Stimulated activated memory B cell treated with anti-CD40 and anti-IgM and Interleukin-4, amounts not matched to agents 10 μg/mL and 1 μg/mL and 100 μg/mL, for 72 hours (primary cell): ENCODE data around the gene PSME3IP1.

Experiments
- ATAC-seq: fragments of 150-1000 bp; cut with Tn5 transposase; 2 replicates; pipeline ENCODE4 v1.10.0; 2021
- H3K27ac Mint-ChIP-seq: one replicate; pipeline ENCODE4 v1.8.0; 2022; ENCODE audit warnings: mild to moderate bottlenecking, mixed read lengths
- H3K27me3 Mint-ChIP-seq: one replicate; pipeline ENCODE4 v1.8.0; 2022; ENCODE audit warnings: mixed read lengths
- H3K36me3 Mint-ChIP-seq: one replicate; pipeline ENCODE4 v1.8.0; 2022; ENCODE audit warnings: mixed read lengths
- H3K4me1 Mint-ChIP-seq: one replicate; pipeline ENCODE4 v1.8.0; 2022; ENCODE audit warnings: mixed read lengths
- H3K4me3 Mint-ChIP-seq: one replicate; pipeline ENCODE4 v1.8.0; 2022; ENCODE audit warnings: mild to moderate bottlenecking, moderate library complexity, mixed read lengths
- H3K9me3 Mint-ChIP-seq: one replicate; pipeline ENCODE4 v1.8.0; 2022; ENCODE audit warnings: mixed read lengths

The PSME3IP1 gene

DNA sequence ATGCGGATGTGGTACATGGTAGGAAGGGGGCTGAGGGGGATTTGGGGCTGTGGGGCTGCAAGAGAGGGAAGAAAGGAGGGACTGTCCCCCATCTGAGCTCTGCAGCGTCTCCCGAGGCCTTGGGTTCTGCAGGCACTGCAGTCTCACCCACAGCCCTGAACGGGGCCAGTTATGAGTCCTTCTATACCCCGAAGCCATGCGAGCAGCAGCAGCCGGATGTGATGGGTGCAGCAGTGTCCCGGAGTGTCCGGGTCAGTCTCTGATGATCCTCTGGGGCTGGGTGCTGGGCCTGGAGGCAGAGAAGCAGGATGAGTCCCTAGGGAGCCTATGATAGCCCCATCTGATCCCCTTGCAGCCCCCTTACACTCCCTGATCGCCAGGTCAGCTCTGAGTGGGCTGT is 52.0 kb downstream of the PSME3IP1 start:
- Mint-ChIP-seq H3K27me3 (no peaks in the 10 kb centered on the region), H3K4me3 (no peak overlapping the region), H3K27ac (peak overlapping the region; percentile 91), H3K36me3 (peaks cover 7% of the 10 kb centered on the region), H3K9me3 (no peaks in the 10 kb centered on the region), H3K4me1 (peaks cover 46% of the 10 kb centered on the region)
- no peak for ATAC-seq

DNA sequence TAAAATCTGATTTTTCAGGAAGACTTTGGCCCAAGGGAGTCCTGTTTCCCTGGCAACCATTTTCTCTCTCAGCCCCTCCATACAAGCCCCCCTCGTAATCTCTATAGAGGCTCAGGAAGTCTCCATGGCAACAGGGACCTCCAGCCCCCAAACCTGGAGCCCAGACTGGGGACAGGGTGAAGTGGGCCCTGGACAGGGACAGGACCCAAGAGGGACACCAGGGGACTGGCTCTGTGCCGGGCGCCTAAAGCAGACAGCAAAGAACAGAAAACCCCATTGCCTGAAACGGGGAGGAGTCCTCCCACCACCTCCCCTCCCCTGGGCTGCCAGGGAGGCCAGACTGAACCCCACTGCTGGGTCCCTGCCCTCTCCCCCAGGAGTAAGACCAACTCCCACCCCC is 52.8 kb downstream of the PSME3IP1 start:
- H3K9me3 Mint-ChIP-seq = no peaks in the 10 kb centered on the region
- H3K27ac Mint-ChIP-seq = peak overlapping the region; percentile 91
- ATAC-seq = peak; percentile 6
- peaks cover 45% of the 10 kb centered on the region for H3K4me1 Mint-ChIP-seq
- no peaks in the 10 kb centered on the region for H3K27me3 Mint-ChIP-seq
- no peak overlapping the region for H3K4me3 Mint-ChIP-seq
- H3K36me3 Mint-ChIP-seq = peaks cover 2% of the 10 kb centered on the region

DNA sequence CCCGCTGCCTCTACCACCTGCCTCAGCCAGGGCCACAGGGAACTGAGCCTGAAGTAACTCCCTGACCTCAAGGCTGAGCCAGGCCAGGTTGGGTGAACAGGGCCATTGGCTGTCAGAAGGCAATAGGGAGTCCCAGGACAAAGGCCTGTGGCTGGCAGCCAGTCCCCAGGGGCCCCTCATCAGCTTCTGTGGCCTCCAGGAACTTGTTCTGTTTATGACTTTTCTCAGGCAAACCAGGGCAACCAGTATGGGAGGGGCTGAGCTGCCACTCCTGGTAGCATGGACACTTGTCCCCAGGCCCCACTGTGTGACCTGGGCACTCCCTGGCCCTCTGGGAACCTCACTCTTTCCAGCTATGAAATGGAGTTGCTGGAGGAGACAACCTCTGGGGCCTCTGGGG is 53.4 kb downstream of the PSME3IP1 start:
- H3K36me3 Mint-ChIP-seq = no peaks in the 10 kb centered on the region
- H3K27ac Mint-ChIP-seq = peak overlapping the region; percentile 91
- H3K9me3 Mint-ChIP-seq = no peaks in the 10 kb centered on the region
- H3K4me1 Mint-ChIP-seq = peaks cover 42% of the 10 kb centered on the region
- H3K4me3 Mint-ChIP-seq = no peak overlapping the region
- peak; percentile 17 for ATAC-seq
- no peaks in the 10 kb centered on the region for H3K27me3 Mint-ChIP-seq

DNA sequence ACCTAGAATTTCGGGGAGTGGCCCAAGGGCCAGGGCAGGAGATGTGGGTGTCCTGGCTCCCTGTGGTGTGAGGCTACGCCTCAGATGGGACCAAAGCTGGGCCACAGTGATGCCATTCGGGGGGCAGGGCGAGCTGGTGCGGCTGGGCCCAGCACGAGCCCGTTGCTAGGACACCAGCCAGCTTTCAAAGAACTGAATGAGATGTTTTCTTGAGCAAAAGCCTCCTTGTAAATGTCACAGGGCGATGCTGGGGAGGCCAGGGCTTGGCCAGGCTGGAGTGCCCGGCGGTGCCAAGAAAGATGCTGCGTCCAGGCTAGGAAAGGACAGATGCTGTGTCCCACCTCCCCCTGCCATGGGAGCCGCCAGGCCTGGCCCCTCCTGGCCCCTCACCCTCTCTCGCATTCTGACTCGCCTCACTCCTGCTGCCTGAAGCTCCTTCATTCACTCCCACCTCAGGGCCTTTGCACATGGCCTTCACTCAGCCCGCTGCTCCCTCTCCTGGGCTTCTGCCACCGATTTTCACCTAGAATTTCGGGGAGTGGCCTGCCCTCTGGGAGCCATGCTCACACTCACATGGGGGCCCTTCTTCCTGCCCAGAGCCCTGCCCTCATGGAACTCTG is 54.4 kb downstream of the PSME3IP1 start:
- Mint-ChIP-seq H3K27me3 (no peaks in the 10 kb centered on the region), H3K9me3 (no peaks in the 10 kb centered on the region), H3K27ac (no peak overlapping the region), H3K36me3 (peaks cover 3% of the 10 kb centered on the region), H3K4me3 (no peak overlapping the region), H3K4me1 (peaks cover 47% of the 10 kb centered on the region)
- ATAC-seq = no peak

DNA sequence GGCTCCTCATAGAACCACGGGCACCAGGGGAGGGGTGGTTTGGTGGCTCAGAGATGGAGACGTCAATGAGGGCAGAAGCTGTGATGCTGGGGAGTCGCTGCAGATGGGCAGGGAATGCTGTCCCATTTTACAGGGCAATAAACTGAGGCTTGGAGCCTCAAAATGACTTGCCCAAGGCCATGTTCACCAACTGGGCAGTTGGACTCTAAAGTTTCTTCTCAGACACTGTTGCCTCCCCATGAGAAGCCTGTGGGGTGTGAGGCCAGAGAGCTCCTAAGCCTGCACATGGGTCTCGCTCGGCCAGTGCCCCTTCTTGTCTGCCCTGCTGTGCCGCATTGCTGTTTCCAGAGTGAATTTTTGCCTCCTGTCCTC is 54.9 kb downstream of the PSME3IP1 start:
- H3K4me3 Mint-ChIP-seq = no peak overlapping the region
- peaks cover 6% of the 10 kb centered on the region for H3K36me3 Mint-ChIP-seq
- peaks cover 46% of the 10 kb centered on the region for H3K4me1 Mint-ChIP-seq
- no peak for ATAC-seq
- no peaks in the 10 kb centered on the region for H3K27me3 Mint-ChIP-seq
- H3K27ac Mint-ChIP-seq = no peak overlapping the region
- H3K9me3 Mint-ChIP-seq = no peaks in the 10 kb centered on the region

DNA sequence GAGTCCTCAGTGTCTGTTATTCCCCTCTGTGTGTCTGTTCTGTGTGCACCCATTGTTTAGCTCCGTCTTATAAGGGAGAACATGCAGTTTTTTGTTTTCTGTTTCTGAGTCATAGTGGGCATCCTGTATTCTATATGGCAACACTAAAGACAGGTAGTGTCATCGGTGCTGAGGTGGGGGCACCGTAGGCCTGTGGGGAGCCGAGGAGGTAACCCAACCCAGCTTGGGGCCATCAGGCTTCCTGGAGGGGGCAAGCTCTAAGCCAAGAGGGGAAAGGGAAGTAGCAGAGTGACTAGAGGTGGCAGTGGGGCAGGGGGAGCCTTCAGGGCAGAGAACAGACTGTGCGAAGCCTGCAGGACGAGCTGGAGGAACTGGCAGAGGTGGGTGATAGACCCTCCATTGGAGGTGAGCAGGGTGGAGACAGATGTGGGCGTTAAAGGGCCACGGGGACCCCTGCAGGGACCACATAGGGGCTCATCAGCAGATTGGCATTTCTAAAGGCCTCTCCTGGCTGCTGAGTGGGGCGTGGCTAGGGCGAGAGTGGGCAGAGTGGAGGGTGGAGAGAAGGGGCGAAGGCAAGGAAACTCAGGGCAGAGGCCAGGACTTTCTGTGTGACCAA is 57.0 kb downstream of the PSME3IP1 start:
- H3K27ac Mint-ChIP-seq = peak overlapping the region; percentile 1
- no peak for ATAC-seq
- no peaks in the 10 kb centered on the region for H3K9me3 Mint-ChIP-seq
- H3K36me3 Mint-ChIP-seq = peaks cover 6% of the 10 kb centered on the region
- H3K4me3 Mint-ChIP-seq = no peak overlapping the region
- H3K4me1 Mint-ChIP-seq = peaks cover 30% of the 10 kb centered on the region
- no peaks in the 10 kb centered on the region for H3K27me3 Mint-ChIP-seq

DNA sequence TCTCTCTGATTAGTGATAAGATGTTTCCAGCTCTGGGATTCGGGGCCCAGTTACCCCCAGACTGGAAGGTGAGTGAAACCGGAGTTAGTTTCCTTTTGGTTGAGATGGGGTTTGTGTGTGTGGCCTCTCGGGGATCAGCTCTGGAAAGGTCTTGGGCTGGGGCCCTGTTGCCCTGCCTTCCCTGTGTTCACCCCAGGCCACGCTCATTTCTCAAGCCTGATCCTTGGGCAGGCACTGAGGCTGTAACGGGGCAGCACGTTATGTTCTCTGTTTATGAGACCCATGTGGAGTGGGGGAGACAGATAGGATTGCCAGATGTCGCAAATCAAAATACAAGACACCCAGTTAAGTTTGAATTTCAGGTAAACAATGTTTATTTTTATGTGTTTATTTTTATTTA is 58.0 kb downstream of the PSME3IP1 start:
- no peaks in the 10 kb centered on the region for H3K9me3 Mint-ChIP-seq
- no peak for ATAC-seq
- H3K36me3 Mint-ChIP-seq = peaks cover 6% of the 10 kb centered on the region
- H3K27ac Mint-ChIP-seq = peak overlapping the region; percentile 3
- H3K4me1 Mint-ChIP-seq = peaks cover 30% of the 10 kb centered on the region
- no peaks in the 10 kb centered on the region for H3K27me3 Mint-ChIP-seq
- H3K4me3 Mint-ChIP-seq = no peak overlapping the region

DNA sequence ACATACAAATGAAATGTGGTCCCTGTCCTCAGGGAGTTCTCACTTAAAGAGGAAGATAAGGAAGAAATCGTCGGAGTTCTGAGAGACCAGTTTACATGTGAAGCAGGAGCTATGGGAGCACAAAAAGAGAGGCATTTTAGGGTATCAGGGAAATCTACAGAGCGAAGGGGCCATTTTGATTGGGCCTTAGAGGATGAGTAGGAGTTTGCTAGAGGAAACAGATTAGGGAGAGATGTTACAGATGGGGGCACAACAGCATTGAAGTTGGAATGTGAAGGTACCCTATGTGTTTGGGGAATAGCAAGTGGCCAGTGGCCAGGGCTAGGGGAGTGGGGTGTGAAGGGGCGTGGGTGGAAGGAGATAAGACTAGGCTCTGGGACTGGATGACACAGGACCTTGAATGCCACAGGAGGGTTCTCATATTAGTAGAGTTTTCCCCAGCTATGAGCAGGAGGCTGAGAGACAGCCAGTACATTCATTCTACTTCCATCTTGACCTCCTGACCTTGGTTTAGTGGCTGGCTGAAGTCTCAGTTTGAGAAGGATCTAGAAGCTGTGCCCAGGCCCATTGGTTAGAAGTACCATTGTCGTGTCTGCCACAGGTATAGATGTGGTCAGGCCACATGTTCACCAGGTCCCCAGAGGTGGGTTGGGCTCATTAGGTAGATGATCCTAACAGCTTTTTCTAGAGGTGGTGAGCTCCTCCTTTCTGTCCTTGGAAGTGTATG is 58.6 kb downstream of the PSME3IP1 start:
- Mint-ChIP-seq H3K4me1 (peaks cover 25% of the 10 kb centered on the region), H3K27me3 (no peaks in the 10 kb centered on the region)
- ATAC-seq = no peak

DNA sequence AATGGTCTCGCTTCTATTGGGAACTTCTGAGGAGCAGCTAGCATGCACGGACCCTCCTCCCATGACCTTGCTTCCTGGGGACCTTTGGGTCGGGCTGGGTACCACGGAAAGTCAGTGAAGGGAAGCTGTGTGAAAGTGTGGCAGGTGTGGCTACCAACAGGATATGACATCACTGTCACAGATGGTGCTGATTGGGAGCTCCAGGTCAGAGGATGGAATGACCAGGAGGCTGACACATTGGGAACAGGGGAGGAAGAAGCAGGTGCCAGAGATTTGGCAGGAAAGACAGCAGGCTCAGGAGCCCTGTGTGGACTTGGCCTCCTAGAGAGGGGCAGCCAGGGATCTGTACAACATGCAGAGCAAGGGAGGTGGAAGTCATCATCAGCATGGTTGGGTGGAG is 59.4 kb downstream of the PSME3IP1 start:
- H3K27me3 Mint-ChIP-seq = no peaks in the 10 kb centered on the region
- H3K4me1 Mint-ChIP-seq = peaks cover 25% of the 10 kb centered on the region
- H3K9me3 Mint-ChIP-seq = no peaks in the 10 kb centered on the region
- H3K36me3 Mint-ChIP-seq = peaks cover 6% of the 10 kb centered on the region
- H3K27ac Mint-ChIP-seq = no peak overlapping the region
- no peak overlapping the region for H3K4me3 Mint-ChIP-seq
- ATAC-seq = no peak

More for the DNA sequence above, 58.6 kb downstream of the PSME3IP1 start:
- H3K27ac Mint-ChIP-seq = peak overlapping the region; percentile 3
- no peaks in the 10 kb centered on the region for H3K9me3 Mint-ChIP-seq
- H3K36me3 Mint-ChIP-seq = peaks cover 6% of the 10 kb centered on the region
- H3K4me3 Mint-ChIP-seq = no peak overlapping the region

DNA sequence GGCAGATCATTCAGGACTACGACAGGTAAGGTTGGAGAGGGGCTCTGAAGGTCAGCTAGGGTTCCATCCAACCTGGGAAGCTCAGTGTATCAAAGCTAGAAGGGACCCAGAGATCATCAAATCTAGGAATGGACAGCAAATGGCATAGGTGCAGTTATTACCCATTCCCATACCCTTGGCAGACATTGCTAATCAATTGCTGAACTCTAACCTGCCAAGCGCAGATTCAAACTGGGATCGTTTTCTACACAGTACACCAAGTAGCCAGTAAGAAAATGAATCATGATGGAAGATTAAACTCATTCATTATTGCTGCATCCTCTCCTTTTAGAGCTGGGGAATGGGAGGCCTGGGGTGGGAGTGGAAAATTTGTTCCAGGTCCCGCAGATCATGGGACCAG is 59.9 kb downstream of the PSME3IP1 start:
- Mint-ChIP-seq H3K27ac (no peak overlapping the region), H3K4me1 (peaks cover 25% of the 10 kb centered on the region), H3K27me3 (no peaks in the 10 kb centered on the region), H3K4me3 (no peak overlapping the region), H3K9me3 (no peaks in the 10 kb centered on the region), H3K36me3 (peaks cover 6% of the 10 kb centered on the region)
- no peak for ATAC-seq

DNA sequence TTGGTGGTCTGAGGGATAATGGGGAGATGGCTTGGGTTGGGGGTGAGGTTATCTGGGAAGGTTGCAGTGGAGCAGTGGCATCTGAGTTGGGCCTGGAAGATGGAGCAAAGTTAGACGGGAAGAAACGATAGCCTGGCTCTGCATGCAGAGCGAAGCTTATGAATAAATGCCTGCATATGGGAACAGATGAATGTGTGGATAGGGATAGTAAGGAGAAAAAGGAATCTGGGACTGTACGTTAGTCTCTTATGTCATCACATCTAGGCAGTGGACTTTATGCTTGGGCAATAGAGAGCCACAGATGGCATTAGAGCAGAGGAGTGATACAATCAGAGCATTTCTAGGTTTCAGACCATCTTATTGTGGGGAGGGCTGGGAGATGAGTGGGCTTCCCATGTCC is 60.5 kb downstream of the PSME3IP1 start:
- Mint-ChIP-seq H3K36me3 (peaks cover 6% of the 10 kb centered on the region), H3K4me1 (peaks cover 25% of the 10 kb centered on the region), H3K27me3 (no peaks in the 10 kb centered on the region), H3K4me3 (no peak overlapping the region), H3K27ac (no peak overlapping the region), H3K9me3 (no peaks in the 10 kb centered on the region)
- ATAC-seq = no peak

DNA sequence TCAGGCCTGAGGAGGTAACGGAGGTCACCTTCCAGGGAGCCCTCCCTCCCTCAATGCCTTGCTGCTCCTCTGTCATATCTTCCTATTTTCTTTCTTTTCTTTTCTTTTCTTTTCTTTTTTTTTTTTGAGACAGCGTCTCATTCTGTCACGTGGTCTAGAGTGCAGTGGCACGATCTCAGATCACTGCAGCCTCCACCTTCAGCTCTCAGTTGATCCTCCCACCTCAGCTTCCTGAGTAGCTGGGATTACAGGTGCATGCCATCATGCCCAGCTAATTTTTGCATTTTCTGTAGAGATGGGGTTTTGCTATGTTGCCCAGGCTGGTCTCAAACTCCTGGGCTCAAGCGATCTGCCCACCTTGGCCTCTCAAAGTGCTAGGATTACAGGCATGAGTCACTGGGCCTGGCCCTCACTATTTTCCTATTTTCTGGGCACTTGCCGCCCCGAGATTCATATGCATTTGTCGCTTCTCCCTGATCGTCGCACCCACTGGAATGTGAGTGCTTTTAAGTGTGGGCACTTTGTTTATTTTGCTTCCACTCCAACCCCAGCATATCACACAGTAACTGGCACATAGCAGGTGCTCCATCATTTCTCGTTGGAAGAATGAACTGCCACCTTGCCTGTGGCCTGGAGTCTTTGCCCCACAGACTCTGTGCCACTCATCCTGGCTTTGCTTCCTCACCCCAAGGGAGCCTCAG is 61.7 kb downstream of the PSME3IP1 start:
- H3K36me3 Mint-ChIP-seq = peaks cover 11% of the 10 kb centered on the region
- H3K9me3 Mint-ChIP-seq = no peaks in the 10 kb centered on the region
- peaks cover 32% of the 10 kb centered on the region for H3K4me1 Mint-ChIP-seq
- H3K4me3 Mint-ChIP-seq = no peak overlapping the region
- no peaks in the 10 kb centered on the region for H3K27me3 Mint-ChIP-seq
- no peak overlapping the region for H3K27ac Mint-ChIP-seq
- ATAC-seq = no peak

DNA sequence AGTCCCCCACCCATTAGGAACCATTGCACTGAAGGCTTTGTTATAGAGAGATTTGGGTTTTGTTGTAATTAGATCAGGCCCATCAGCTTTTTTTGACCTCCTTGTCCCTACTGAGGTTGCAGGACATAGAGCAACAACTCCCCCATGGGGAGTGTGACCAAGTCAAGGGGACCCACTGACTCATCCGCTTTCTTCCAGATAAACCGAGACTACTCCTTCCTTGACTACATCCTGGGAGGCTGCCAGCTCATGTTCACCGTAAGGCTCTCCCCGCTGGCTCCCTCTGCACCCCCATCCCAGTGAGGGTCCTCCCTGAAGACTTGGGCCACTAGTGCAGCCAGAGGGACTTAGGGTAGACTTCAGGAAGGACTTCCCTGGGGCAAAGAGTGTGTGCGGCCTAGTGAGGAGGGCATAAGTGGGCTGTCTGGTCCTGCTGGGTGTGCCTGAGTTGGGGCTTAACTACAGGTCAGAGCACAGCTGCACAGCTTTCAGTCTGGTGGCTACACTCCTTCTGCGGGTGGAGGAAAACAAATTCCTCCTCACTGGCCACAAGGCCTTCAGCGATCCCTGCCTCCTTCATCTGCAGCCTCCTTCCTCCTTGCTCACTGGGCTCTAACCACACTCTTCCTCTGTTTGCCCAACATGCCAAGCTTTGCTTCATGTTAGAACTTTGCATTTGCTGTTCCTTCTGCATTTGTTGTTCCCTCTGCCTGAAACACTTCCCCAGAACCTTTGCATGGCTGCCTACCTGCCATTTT is 62.4 kb downstream of the PSME3IP1 start:
- no peak overlapping the region for H3K27ac Mint-ChIP-seq
- peaks cover 26% of the 10 kb centered on the region for H3K4me1 Mint-ChIP-seq
- H3K4me3 Mint-ChIP-seq = no peak overlapping the region
- ATAC-seq = no peak
- peaks cover 11% of the 10 kb centered on the region for H3K36me3 Mint-ChIP-seq
- H3K9me3 Mint-ChIP-seq = no peaks in the 10 kb centered on the region
- no peaks in the 10 kb centered on the region for H3K27me3 Mint-ChIP-seq

DNA sequence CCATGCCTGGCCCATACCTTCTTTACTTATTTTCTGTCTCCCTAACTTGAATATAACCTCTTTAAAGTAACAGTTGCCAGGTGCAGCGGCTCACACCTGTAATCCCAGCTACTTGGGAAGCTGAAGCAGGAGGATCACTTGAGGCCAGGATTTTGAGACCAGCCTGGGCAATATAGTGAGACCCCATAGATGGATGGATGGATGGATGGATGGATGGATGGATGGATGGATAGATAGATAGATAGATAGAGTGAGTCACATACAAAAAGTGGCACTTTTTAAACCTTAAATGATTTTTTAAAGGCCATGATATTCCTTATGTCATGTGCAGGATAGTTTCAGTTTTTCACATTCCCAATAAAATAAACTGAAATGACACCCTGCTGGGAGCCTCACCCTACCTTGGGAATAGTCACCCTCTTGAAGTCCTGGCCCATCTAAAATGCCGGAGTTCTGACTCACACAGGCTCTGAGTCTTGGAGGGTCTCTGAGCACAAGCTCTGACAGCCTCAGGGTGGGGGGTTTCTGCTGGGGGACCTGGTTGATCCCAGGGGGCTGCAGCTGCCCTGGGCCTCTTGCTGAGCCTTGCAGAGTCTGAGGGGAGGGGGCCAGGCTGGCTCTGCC is 67.3 kb downstream of the PSME3IP1 start:
- H3K36me3 Mint-ChIP-seq = peaks cover 22% of the 10 kb centered on the region
- H3K9me3 Mint-ChIP-seq = no peaks in the 10 kb centered on the region
- peaks cover 9% of the 10 kb centered on the region for H3K4me1 Mint-ChIP-seq
- no peak for ATAC-seq
- no peak overlapping the region for H3K27ac Mint-ChIP-seq
- H3K4me3 Mint-ChIP-seq = no peak overlapping the region
- H3K27me3 Mint-ChIP-seq = no peaks in the 10 kb centered on the region
